Fibroblast of lung (primary cell): ENCODE measurements around the gene SLC16A3. TPM values are rescaled to one million over a fixed set of nuclear protein-coding genes. Genes with fewer than 3 reads are reported as not detected.

Experiments used
- DNase-seq, 2 donors: peaks; one replicate each; pipeline versions ENCODE4 v3.0.0 to v3.0.0-alpha.2; 2010; ENCODE audit warnings: low read depth in 2 of 2
- H2AFZ ChIP-seq: 2 replicates; pipeline ENCODE4 v1.5.1; 2012; ENCODE audit warnings: low read length, control low read depth, inconsistent platforms
- H3K27ac ChIP-seq: 2 replicates; pipeline ENCODE4 v1.5.1; 2011; ENCODE audit warnings: low read length, control low read depth; ENCODE audit not compliant: insufficient read depth
- H3K27me3 ChIP-seq: 2 replicates; pipeline ENCODE4 v1.5.1; 2011; ENCODE audit warnings: mild to moderate bottlenecking, low read length; ENCODE audit not compliant: control insufficient read depth, insufficient read depth
- H3K36me3 ChIP-seq: 2 replicates; pipeline ENCODE4 v1.5.1; 2011; ENCODE audit warnings: low read length; ENCODE audit not compliant: control insufficient read depth, insufficient read depth
- H3K4me1 ChIP-seq: 2 replicates; pipeline ENCODE4 v1.5.1; 2011; ENCODE audit warnings: low read length; ENCODE audit not compliant: control insufficient read depth, insufficient read depth; ENCODE audit errors: extremely low read depth
- H3K4me2 ChIP-seq: 2 replicates; pipeline ENCODE4 v1.5.1; 2011; ENCODE audit warnings: low read length, control low read depth; ENCODE audit not compliant: insufficient read depth; ENCODE audit errors: extremely low read depth
- H3K4me3 ChIP-seq, 4 experiments: fragments of 200-600 bp in 1 of 4; sonication (generic) in 1 of 4; replicated peaks in 1 of 4; 2 replicates each; pipeline ENCODE4 v1.5.1; 2011 to 2016; ENCODE audit warnings: low read length in 4 of 4, low read depth in 3 of 4, mild to moderate bottlenecking in 3 of 4, control low read depth in 2 of 4, inconsistent platforms in 1 of 4, mixed read lengths in 1 of 4; ENCODE audit not compliant: insufficient read depth in 1 of 4; ENCODE audit errors: control extremely low read depth in 1 of 4
- H3K79me2 ChIP-seq: 2 replicates; pipeline ENCODE4 v1.5.1; 2012; ENCODE audit warnings: mild to moderate bottlenecking, low read length, inconsistent platforms; ENCODE audit not compliant: control insufficient read depth, insufficient read depth
- H3K9ac ChIP-seq: 2 replicates; pipeline ENCODE4 v1.5.1; 2011; ENCODE audit warnings: mild to moderate bottlenecking, low read length, control low read depth; ENCODE audit not compliant: insufficient read depth
- H3K9me3 ChIP-seq: 2 replicates; pipeline ENCODE4 v1.5.1; 2012; ENCODE audit warnings: low read depth, low read length; ENCODE audit not compliant: control insufficient read depth, insufficient read depth
- H4K20me1 ChIP-seq: 2 replicates; pipeline ENCODE4 v1.5.1; 2011; ENCODE audit warnings: low read length; ENCODE audit not compliant: control insufficient read depth, insufficient read depth; ENCODE audit errors: extremely low read depth
- CTCF ChIP-seq, 2 donors: IDR thresholded peaks in 1 of 2; conservative IDR thresholded peaks in 1 of 2; 1 replicate in 1 of 2; 2 replicates in 1 of 2; pipeline ENCODE4 v1.5.1; 2011 to 2012; ENCODE audit warnings: low read length in 2 of 2, control low read depth in 1 of 2, inconsistent platforms in 1 of 2, low read depth in 1 of 2, mild to moderate bottlenecking in 1 of 2
- EZH2 ChIP-seq: IDR thresholded peaks from 2 replicates; pipeline ENCODE4 v1.5.1; 2012; ENCODE audit warnings: low read length, control low read depth, mild to moderate bottlenecking; ENCODE audit errors: missing control alignments
- polyA minus RNA-seq: library from RNA; depleted of rRNA, polyadenylated mRNA; stranded (reverse); fragments of >200 nt; gene quantifications from 2 replicates; pipeline ENCODE4 v1.2.3, GENCODE V29; 2011; ENCODE audit warnings: low replicate concordance
- polyA plus RNA-seq, 2 donors: library from polyadenylated mRNA; depleted of rRNA in 1 of 2; stranded (reverse) in 1 of 2; unstranded in 1 of 2; fragments of >200 nt; gene quantifications; 2 replicates each; pipeline ENCODE4 v1.2.1, GENCODE V29; 2011 to 2012; ENCODE audit warnings: missing spikeins in 1 of 2
- total RNA-seq: library from RNA; depleted of rRNA; stranded (reverse); fragments of >200 nt; gene quantifications from 2 replicates; pipeline ENCODE4 v1.2.1, GENCODE V29; 2014

Gene SLC16A3
- total RNA-seq (99.4 and 107 TPM in 2 replicates), polyA plus RNA-seq (36.0 and 71.0 TPM in 2 replicates), polyA minus RNA-seq (65.0 and 109 TPM in 2 replicates)
- 114 and 177 TPM in 2 replicates for polyA plus RNA-seq (2012)

DNA sequence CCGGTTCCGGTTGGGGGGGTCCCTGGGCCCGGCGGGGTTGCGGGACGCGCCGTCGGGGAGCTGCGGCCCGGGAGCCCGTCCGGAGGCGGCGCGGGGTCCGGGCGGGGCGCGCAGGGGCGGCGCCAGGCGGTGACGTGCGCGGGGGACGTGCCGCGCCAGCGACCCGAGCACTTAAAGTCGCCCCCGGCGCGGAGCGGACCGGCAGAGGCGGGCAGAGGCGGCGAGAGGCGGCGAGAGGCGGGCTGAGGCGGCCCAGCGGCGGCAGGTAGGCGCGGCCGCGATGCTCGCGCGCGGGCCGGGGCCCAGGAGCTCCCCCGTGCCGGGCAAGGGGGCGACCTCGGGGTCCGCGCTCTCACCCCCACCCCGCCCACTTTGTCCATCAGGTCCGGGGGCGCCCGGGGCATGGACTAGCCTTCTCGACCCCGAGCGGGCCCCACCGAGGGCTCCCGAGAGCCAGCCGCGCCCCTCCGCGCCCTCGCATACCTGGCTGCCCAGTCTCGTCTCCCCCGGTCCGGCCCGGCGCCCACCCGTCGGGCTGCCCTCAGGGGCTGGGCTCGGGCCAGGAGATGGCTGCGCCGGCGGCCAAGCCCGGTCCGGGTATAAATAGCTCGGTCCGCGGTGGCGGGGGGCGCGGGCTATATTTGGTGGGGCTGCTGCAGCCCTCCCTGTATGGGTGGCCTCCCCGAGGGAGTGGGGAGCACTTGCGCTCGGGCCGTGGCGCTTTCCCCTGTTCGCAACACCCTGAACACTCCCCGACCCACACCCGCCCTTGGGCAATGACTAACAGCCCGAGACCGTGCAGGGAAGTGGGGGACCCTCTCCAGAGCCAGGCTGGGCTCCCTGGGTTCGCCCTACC lies at the start of gene SLC16A3:
Gene SLC16A3 (plus strand): TSS at position 201 of the 856 bp plus-strand sequence. CDS start 6,967 bp downstream, outside the sequence.
- H3K9me3 ChIP-seq: no peaks in the 10 kb centered on the region
- H3K4me3 ChIP-seq: peak within 1 kb of the TSS; percentile 68 to 77 (median 72)
- peak within 1 kb of the TSS; percentile 63 for H3K27ac ChIP-seq
- H3K9ac ChIP-seq: peak within 1 kb of the TSS; percentile 79
- H3K36me3 ChIP-seq: peaks cover 6% of the 10 kb centered on the region
- no peaks in the 10 kb centered on the region for H3K27me3 ChIP-seq
- H2AFZ ChIP-seq: no peak within 1 kb of the TSS
- TF ChIP-seq CTCF (conservative IDR thresholded peaks at IDR 0.05 in 1 of 2, IDR thresholded peaks at IDR 0.05 in 1 of 2; ENCODE audit: low read depth in 1 of 2, low read length in 2 of 2): no peak
- TF ChIP-seq EZH2: no peak
- H4K20me1 ChIP-seq: no peaks in the 10 kb centered on the region
- peak; percentile 70 to 77 for DNase-seq
- H3K4me2 ChIP-seq: peak within 1 kb of the TSS; percentile 77
- H3K4me1 ChIP-seq: peaks cover 14% of the 10 kb centered on the region
- peaks cover 44% of the 10 kb centered on the region for H3K79me2 ChIP-seq

DNA sequence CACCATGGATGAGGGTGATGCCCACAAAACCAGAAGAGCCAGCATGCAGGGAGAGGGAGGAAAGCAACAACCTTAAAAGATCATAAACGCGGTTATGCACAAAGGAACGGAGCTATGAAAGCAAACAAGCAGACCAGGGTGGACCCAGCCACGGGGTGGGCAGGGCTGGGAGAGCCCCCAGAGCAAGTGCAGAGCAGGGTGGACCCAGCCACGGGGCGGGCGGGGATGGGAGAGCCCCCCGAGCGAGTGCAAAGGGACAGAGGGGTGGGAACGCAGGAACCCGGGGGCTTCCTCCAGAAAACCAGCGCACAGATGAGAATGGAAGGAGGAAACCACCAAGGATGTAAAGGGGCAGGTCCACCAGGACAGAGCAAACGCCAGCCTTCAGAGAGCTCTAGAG lies 49.4 kb upstream of the SLC16A3 start:
- Histone ChIP-seq H3K4me3 (no peak overlapping the region), H3K4me2 (no peak overlapping the region), H4K20me1 (no peaks in the 10 kb centered on the region), H3K4me1 (no peaks in the 10 kb centered on the region), H2AFZ (no peak overlapping the region), H3K36me3 (peaks cover 2% of the 10 kb centered on the region), H3K9ac (no peak overlapping the region), H3K79me2 (no peaks in the 10 kb centered on the region), H3K27me3 (no peaks in the 10 kb centered on the region), H3K27ac (no peak overlapping the region), H3K9me3 (no peaks in the 10 kb centered on the region)
- DNase-seq: no peak
- TF ChIP-seq CTCF (conservative IDR thresholded peaks at IDR 0.05 in 1 of 2, IDR thresholded peaks at IDR 0.05 in 1 of 2; ENCODE audit: low read depth in 1 of 2, low read length in 2 of 2) (no peak), EZH2 (no peak)

DNA sequence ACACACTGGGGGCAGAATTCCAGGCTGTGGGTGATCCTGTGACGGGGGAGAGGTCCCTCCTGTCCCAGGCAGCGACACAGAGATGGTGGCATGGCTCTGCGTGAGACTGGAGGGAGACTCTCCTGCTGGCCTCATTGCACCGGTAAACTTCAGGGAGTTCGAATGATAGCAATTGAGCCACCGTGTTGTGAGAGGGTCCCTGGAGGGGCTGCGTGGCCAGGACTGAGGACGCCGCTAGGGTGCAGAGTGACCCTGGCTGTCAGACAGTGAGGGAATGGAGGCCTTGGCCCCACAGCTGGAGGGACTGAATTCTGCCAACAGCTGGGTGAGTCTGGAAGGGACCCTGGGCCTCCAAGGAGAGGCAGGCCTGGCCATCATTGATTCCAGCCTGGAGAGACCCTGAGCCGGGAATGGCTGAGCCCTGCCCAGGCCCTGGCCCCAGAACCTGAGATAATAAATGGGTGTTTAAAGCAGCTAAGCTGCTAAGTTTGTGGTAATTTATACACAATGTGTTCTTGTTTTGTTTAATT lies 48.8 kb upstream of the SLC16A3 start:
- Histone ChIP-seq H3K79me2 (no peaks in the 10 kb centered on the region), H3K27me3 (no peaks in the 10 kb centered on the region), H3K9ac (no peak overlapping the region), H2AFZ (no peak overlapping the region), H3K4me3 (no peak overlapping the region), H4K20me1 (no peaks in the 10 kb centered on the region), H3K4me1 (no peaks in the 10 kb centered on the region), H3K36me3 (peaks cover 2% of the 10 kb centered on the region), H3K27ac (no peak overlapping the region), H3K9me3 (no peaks in the 10 kb centered on the region), H3K4me2 (no peak overlapping the region)
- no peak for TF ChIP-seq CTCF (conservative IDR thresholded peaks at IDR 0.05 in 1 of 2, IDR thresholded peaks at IDR 0.05 in 1 of 2; ENCODE audit: low read depth in 1 of 2, low read length in 2 of 2)
- no peak for TF ChIP-seq EZH2
- no peak for DNase-seq
